Measurements from ENCODE around the gene HCAR1.
"Not testable (repeated sequence)": the region's sequence is repeated elsewhere in the genome, so short reads cannot be mapped to it uniquely, and the experiment has no call there.

Gene HCAR1

GRCh38 chr12:122716658-122717057 lies 14.0 kb downstream of the HCAR1 start, which contains the start of gene HCAR3:
TSS of gene HCAR3 (minus strand) at chr12:122716811. CDS start at chr12:122716737, 74 bp downstream.
- H2BK12ac ChIP-seq (ENCODE audit: low read length in 2 of 2): peak within 1 kb of the TSS in 1 of 2 experiments; percentile 61
- not testable (repeated sequence) for H4K8ac ChIP-seq (ENCODE audit: low read length); H3K9ac ChIP-seq (ENCODE audit: low read length); H3K27me3 ChIP-seq (ENCODE audit: control insufficient read depth in 1 of 2, insufficient read depth in 1 of 2, low read length in 2 of 2); H2AFZ ChIP-seq (ENCODE audit: low read depth, low read length); H3K23ac ChIP-seq (ENCODE audit: low read length in 2 of 2); H2BK120ac ChIP-seq (ENCODE audit: low read depth, low read length); H3K4ac ChIP-seq (ENCODE audit: low read depth in 1 of 2, low read length in 2 of 2); H3K4me3 ChIP-seq (ENCODE audit: insufficient read depth in 1 of 2, low read depth in 1 of 2, low read length in 2 of 2); H3K36me3 ChIP-seq (ENCODE audit: control insufficient read depth in 1 of 2, insufficient read depth in 2 of 2, low read depth in 1 of 2, low read length in 2 of 2); H3K14ac ChIP-seq (ENCODE audit: low read length in 2 of 2); H2BK15ac ChIP-seq (ENCODE audit: low read depth, poor library complexity, severe bottlenecking); H3K9me3 ChIP-seq (ENCODE audit: control insufficient read depth, low read length); H2BK5ac ChIP-seq (ENCODE audit: low read depth, low read length, poor library complexity, severe bottlenecking); H3K4me2 ChIP-seq (ENCODE audit: low read length, poor library complexity, severe bottlenecking); H2AK5ac ChIP-seq (ENCODE audit: low read length, severe bottlenecking); H3K4me1 ChIP-seq (ENCODE audit: control insufficient read depth, insufficient read depth, low read depth, low read length); H3K27ac ChIP-seq (ENCODE audit: low read length, poor library complexity, severe bottlenecking); H3K79me1 ChIP-seq (replicated peaks; ENCODE audit: low read length, poor library complexity, severe bottlenecking)
- H4K91ac ChIP-seq (ENCODE audit: low read length): peak within 1 kb of the TSS; percentile 65
- H3K18ac ChIP-seq (ENCODE audit: low read depth in 1 of 2, low read length in 2 of 2): peak within 1 kb of the TSS in 1 of 2 experiments; percentile 0
- 100% methylated on average over 6 of the region's 10 CpGs for WGBS
- peak; percentile 22 for DNase-seq

DNA sequence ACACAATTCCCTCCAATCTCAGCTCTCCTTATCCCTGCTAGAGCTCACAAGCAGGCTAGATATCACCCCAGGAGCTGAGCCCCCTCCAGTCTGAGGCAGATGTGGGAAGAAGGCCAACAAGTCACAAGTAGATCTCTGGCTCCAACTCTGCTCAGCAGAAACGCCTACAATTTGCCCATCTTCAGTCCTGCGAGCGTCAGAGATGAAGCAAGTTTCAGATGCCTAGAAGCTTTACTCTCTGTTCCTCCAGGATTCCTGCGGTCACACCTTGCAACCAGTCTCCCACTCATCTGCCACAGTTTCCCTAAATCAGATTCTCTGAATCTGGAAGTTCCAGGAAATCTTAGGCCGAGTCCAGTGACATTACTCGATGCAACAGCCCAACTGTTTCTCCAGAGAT lies 15.4 kb downstream of the HCAR1 start:
- not testable (repeated sequence) for H3K27me3 ChIP-seq (ENCODE audit: control insufficient read depth in 1 of 2, insufficient read depth in 1 of 2, low read length in 2 of 2); H3K9me3 ChIP-seq (ENCODE audit: control insufficient read depth, low read length); H3K79me1 ChIP-seq (replicated peaks; ENCODE audit: low read length, poor library complexity, severe bottlenecking); H3K4me2 ChIP-seq (ENCODE audit: low read length, poor library complexity, severe bottlenecking); H2AFZ ChIP-seq (ENCODE audit: low read depth, low read length); H4K91ac ChIP-seq (ENCODE audit: low read length); H3K9ac ChIP-seq (ENCODE audit: low read length); H3K36me3 ChIP-seq (ENCODE audit: control insufficient read depth in 1 of 2, insufficient read depth in 2 of 2, low read depth in 1 of 2, low read length in 2 of 2); H2AK5ac ChIP-seq (ENCODE audit: low read length, severe bottlenecking); H3K4me3 ChIP-seq (ENCODE audit: insufficient read depth in 1 of 2, low read depth in 1 of 2, low read length in 2 of 2); H3K27ac ChIP-seq (ENCODE audit: low read length, poor library complexity, severe bottlenecking); H3K14ac ChIP-seq (ENCODE audit: low read length in 2 of 2); H4K8ac ChIP-seq (ENCODE audit: low read length); H3K4ac ChIP-seq (ENCODE audit: low read depth in 1 of 2, low read length in 2 of 2); H3K4me1 ChIP-seq (ENCODE audit: control insufficient read depth, insufficient read depth, low read depth, low read length); H2BK15ac ChIP-seq (ENCODE audit: low read depth, poor library complexity, severe bottlenecking); H2BK120ac ChIP-seq (ENCODE audit: low read depth, low read length); H3K23ac ChIP-seq (ENCODE audit: low read length in 2 of 2); H2BK5ac ChIP-seq (ENCODE audit: low read depth, low read length, poor library complexity, severe bottlenecking)
- Histone ChIP-seq H3K18ac (ENCODE audit: low read depth in 1 of 2, low read length in 2 of 2) (peak overlapping the region in 1 of 2 experiments; percentile 21), H2BK12ac (ENCODE audit: low read length in 2 of 2) (peak overlapping the region in 1 of 2 experiments; percentile 23)
- 94% methylated on average over 6 of the region's 6 CpGs for WGBS
- peak; percentile 41 for DNase-seq

- not testable (repeated sequence) for H3K9ac ChIP-seq (ENCODE audit: low read length); H2BK15ac ChIP-seq (ENCODE audit: low read depth, poor library complexity, severe bottlenecking); H3K27me3 ChIP-seq (ENCODE audit: control insufficient read depth in 1 of 2, insufficient read depth in 1 of 2, low read length in 2 of 2); H2AFZ ChIP-seq (ENCODE audit: low read depth, low read length); H4K8ac ChIP-seq (ENCODE audit: low read length); H3K4ac ChIP-seq (ENCODE audit: low read depth in 1 of 2, low read length in 2 of 2); H2BK12ac ChIP-seq (ENCODE audit: low read length in 2 of 2); H3K9me3 ChIP-seq (ENCODE audit: control insufficient read depth, low read length); H3K23ac ChIP-seq (ENCODE audit: low read length in 2 of 2); DNase-seq; H3K4me3 ChIP-seq (ENCODE audit: insufficient read depth in 1 of 2, low read depth in 1 of 2, low read length in 2 of 2); H3K36me3 ChIP-seq (ENCODE audit: control insufficient read depth in 1 of 2, insufficient read depth in 2 of 2, low read depth in 1 of 2, low read length in 2 of 2); H2BK5ac ChIP-seq (ENCODE audit: low read depth, low read length, poor library complexity, severe bottlenecking); H3K18ac ChIP-seq (ENCODE audit: low read depth in 1 of 2, low read length in 2 of 2); H2AK5ac ChIP-seq (ENCODE audit: low read length, severe bottlenecking); H2BK120ac ChIP-seq (ENCODE audit: low read depth, low read length); H3K4me1 ChIP-seq (ENCODE audit: control insufficient read depth, insufficient read depth, low read depth, low read length); H3K4me2 ChIP-seq (ENCODE audit: low read length, poor library complexity, severe bottlenecking); H4K91ac ChIP-seq (ENCODE audit: low read length); H3K14ac ChIP-seq (ENCODE audit: low read length in 2 of 2); H3K79me1 ChIP-seq (replicated peaks; ENCODE audit: low read length, poor library complexity, severe bottlenecking); H3K27ac ChIP-seq (ENCODE audit: low read length, poor library complexity, severe bottlenecking)
- WGBS: no CpG with 5 or more reads among the region's 10 CpGs
These were observed 17.0 kb downstream of the HCAR1 start for GRCh38 chr12:122713491-122714188.

GRCh38 chr12:122711266-122711665 lies 19.4 kb downstream of the HCAR1 start:
- not testable (repeated sequence) for H4K8ac ChIP-seq (ENCODE audit: low read length); H3K4me2 ChIP-seq (ENCODE audit: low read length, poor library complexity, severe bottlenecking); H2BK15ac ChIP-seq (ENCODE audit: low read depth, poor library complexity, severe bottlenecking); H3K18ac ChIP-seq (ENCODE audit: low read depth in 1 of 2, low read length in 2 of 2); H3K9me3 ChIP-seq (ENCODE audit: control insufficient read depth, low read length); H3K9ac ChIP-seq (ENCODE audit: low read length); H3K4me3 ChIP-seq (ENCODE audit: insufficient read depth in 1 of 2, low read depth in 1 of 2, low read length in 2 of 2); H2AK5ac ChIP-seq (ENCODE audit: low read length, severe bottlenecking); H3K27me3 ChIP-seq (ENCODE audit: control insufficient read depth in 1 of 2, insufficient read depth in 1 of 2, low read length in 2 of 2); H3K4ac ChIP-seq (ENCODE audit: low read depth in 1 of 2, low read length in 2 of 2); H3K23ac ChIP-seq (ENCODE audit: low read length in 2 of 2); H3K27ac ChIP-seq (ENCODE audit: low read length, poor library complexity, severe bottlenecking); H2BK12ac ChIP-seq (ENCODE audit: low read length in 2 of 2); H2BK5ac ChIP-seq (ENCODE audit: low read depth, low read length, poor library complexity, severe bottlenecking); H2AFZ ChIP-seq (ENCODE audit: low read depth, low read length); H3K36me3 ChIP-seq (ENCODE audit: control insufficient read depth in 1 of 2, insufficient read depth in 2 of 2, low read depth in 1 of 2, low read length in 2 of 2); H3K79me1 ChIP-seq (replicated peaks; ENCODE audit: low read length, poor library complexity, severe bottlenecking); H2BK120ac ChIP-seq (ENCODE audit: low read depth, low read length); H3K14ac ChIP-seq (ENCODE audit: low read length in 2 of 2); H3K4me1 ChIP-seq (ENCODE audit: control insufficient read depth, insufficient read depth, low read depth, low read length); H4K91ac ChIP-seq (ENCODE audit: low read length); DNase-seq
- 97% methylated on average over 1 of the region's 1 CpG for WGBS
